Stomach (tissue), 4 donors: ENCODE data around the gene EPC1.

Experiments used
- CTCF ChIP-seq, 7 experiments: fragments of 450-650 bp in 4 of 7; fragments of 200-600 bp in 3 of 7; sonication (generic) in 3 of 7; IDR thresholded peaks; one replicate each; pipeline ENCODE4 v1.5.1; 2016 to 2019; ENCODE audit warnings: antibody characterized with exemption in 7 of 7, control low read depth in 2 of 7, mild to moderate bottlenecking in 1 of 7
- EP300 ChIP-seq: sonication (generic); formaldehyde crosslinking; IDR thresholded peaks from one replicate; pipeline ENCODE4 v1.6.1; 2017; ENCODE audit warnings: antibody characterized with exemption
- POLR2A ChIP-seq, 4 donors: fragments of 450-650 bp; IDR thresholded peaks; one replicate each; pipeline ENCODE4 v1.6.1; 2016; ENCODE audit warnings: antibody characterized with exemption in 4 of 4, control low read depth in 2 of 4, mild to moderate bottlenecking in 1 of 4, moderate library complexity in 1 of 4
- POLR2AphosphoS5 ChIP-seq, 3 donors: sonication (generic); formaldehyde crosslinking; IDR thresholded peaks; one replicate each; pipeline ENCODE4 v1.6.1; 2016; ENCODE audit warnings: antibody characterized with exemption in 3 of 3

DNA sequence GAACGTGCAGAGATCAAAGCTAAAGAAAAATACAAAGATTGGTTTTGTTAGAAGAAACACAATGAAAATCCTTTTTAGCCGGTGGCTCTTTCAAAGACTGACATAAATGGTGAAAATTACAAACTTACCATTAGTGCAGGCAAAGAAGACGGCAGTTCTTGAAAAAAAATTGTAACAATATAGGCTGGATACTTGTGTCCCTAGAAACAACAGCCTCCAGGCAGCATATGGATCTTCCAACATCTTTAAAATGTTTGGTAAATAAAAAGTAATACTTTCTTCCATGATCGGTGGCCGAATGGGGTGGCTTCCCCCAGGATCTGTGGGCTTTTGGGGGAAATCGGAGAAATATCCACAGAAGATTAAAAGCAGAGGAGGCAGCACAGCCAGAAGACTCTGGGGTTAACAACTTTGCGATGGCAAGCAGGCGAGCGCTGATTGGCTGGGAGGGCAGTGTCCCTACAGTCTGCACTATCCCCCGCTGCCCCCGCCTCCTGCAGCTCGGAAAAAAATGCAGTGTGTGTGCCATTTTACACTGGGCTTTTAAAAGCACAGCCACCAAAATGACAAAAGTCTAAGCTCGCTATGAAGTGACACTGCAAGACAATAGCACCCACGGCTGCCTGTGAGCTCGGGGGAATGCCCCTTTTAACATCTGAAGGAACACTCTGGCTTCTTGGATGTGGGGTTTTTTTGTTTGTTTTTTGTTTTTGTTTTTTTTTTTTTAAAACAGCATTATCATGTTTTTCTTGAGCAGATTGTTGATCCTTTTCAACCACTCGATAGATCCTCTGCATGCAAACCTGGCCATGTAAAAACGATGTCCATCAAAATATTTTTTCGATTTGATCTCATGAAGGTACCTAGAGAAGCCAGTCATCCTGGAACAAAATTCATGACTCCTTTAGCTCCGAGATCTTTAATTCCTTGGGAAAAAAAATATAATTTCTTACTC is 31.7 kb upstream of the EPC1 start:
- no peak for TF ChIP-seq CTCF (IDR thresholded peaks at IDR 0.05)
- TF ChIP-seq POLR2AphosphoS5 (IDR thresholded peaks at IDR 0.05): peak; percentile 29 to 75 (median 70)
- no peak for TF ChIP-seq EP300
- TF ChIP-seq POLR2A (IDR thresholded peaks at IDR 0.05): no peak
